ENCODE results near the gene RBMS3. TPM values are rescaled to one million over a fixed set of nuclear protein-coding genes. Genes with fewer than 3 reads are reported as not detected.
A peak's percentile ranks its signal among the peaks of the same experiment; 100 is the strongest.

The RBMS3 gene
- total RNA-seq, 1 donor from 2014 or later: 70.0 TPM

- no peak for DNase-seq (ENCODE audit: extremely low spot score in 2 of 2)
- TF ChIP-seq POLR2A (IDR thresholded peaks at IDR 0.05) (no peak), POLR2AphosphoS5 (IDR thresholded peaks at IDR 0.05; ENCODE audit: insufficient read depth in 1 of 2, low read depth in 1 of 2) (peak in 1 of 2 donors; percentile 72)
- TF ChIP-seq, protein P1, sequence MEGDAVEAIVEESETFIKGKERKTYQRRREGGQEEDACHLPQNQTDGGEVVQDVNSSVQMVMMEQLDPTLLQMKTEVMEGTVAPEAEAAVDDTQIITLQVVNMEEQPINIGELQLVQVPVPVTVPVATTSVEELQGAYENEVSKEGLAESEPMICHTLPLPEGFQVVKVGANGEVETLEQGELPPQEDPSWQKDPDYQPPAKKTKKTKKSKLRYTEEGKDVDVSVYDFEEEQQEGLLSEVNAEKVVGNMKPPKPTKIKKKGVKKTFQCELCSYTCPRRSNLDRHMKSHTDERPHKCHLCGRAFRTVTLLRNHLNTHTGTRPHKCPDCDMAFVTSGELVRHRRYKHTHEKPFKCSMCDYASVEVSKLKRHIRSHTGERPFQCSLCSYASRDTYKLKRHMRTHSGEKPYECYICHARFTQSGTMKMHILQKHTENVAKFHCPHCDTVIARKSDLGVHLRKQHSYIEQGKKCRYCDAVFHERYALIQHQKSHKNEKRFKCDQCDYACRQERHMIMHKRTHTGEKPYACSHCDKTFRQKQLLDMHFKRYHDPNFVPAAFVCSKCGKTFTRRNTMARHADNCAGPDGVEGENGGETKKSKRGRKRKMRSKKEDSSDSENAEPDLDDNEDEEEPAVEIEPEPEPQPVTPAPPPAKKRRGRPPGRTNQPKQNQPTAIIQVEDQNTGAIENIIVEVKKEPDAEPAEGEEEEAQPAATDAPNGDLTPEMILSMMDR (IDR thresholded peaks at IDR 0.05): no peak
- no peaks in the 10 kb centered on the region for H3K9me3 ChIP-seq
- H3K4me3 ChIP-seq: no peak overlapping the region
- H3K36me3 ChIP-seq: no peaks in the 10 kb centered on the region
- H3K4me1 ChIP-seq: peaks cover 28% of the 10 kb centered on the region
- no peaks in the 10 kb centered on the region for H3K27me3 ChIP-seq
- peak overlapping the region; percentile 57 for H3K27ac ChIP-seq
- intact Hi-C loops (cut with DNase I): loop anchor here (10.0 kb wide), 2 partner anchors 181 to 411 kb away; partner anchors contain the start of gene RBMS3
Observed at GRCh38 chr3:29695643-29696198, 414.9 kb downstream of the RBMS3 start.

- Histone ChIP-seq H3K27me3 (no peaks in the 10 kb centered on the region), H3K4me1 (peaks cover 28% of the 10 kb centered on the region), H3K36me3 (no peaks in the 10 kb centered on the region), H3K27ac (peak overlapping the region; percentile 55), H3K4me3 (no peak overlapping the region), H3K9me3 (no peaks in the 10 kb centered on the region)
- intact Hi-C loops (cut with DNase I): loop anchor here (10.0 kb wide), 2 partner anchors 182 to 412 kb away; partner anchors contain the start of gene RBMS3
- no peak for DNase-seq (ENCODE audit: extremely low spot score in 2 of 2)
- TF ChIP-seq POLR2A (IDR thresholded peaks at IDR 0.05) (no peak), POLR2AphosphoS5 (IDR thresholded peaks at IDR 0.05; ENCODE audit: insufficient read depth in 1 of 2, low read depth in 1 of 2) (no peak)
- TF ChIP-seq, protein P1 (IDR thresholded peaks at IDR 0.05): no peak
Observed at GRCh38 chr3:29696311-29696710, 415.4 kb downstream of the RBMS3 start.

- DNase-seq (ENCODE audit: extremely low spot score in 2 of 2): no peak
- H3K36me3 ChIP-seq: no peaks in the 10 kb centered on the region
- H3K27me3 ChIP-seq: no peaks in the 10 kb centered on the region
- no peak overlapping the region for H3K4me3 ChIP-seq
- no peak overlapping the region for H3K27ac ChIP-seq
- H3K4me1 ChIP-seq: peaks cover 28% of the 10 kb centered on the region
- intact Hi-C loops (cut with DNase I): loop anchor here (10.0 kb wide), 2 partner anchors 183 to 413 kb away; partner anchors contain the start of gene RBMS3
- TF ChIP-seq POLR2A (IDR thresholded peaks at IDR 0.05) (no peak), POLR2AphosphoS5 (IDR thresholded peaks at IDR 0.05; ENCODE audit: insufficient read depth in 1 of 2, low read depth in 1 of 2) (no peak)
- TF ChIP-seq, protein P1 (IDR thresholded peaks at IDR 0.05): no peak
- no peaks in the 10 kb centered on the region for H3K9me3 ChIP-seq
Observed at GRCh38 chr3:29697989-29698388, 417.1 kb downstream of the RBMS3 start.

DNA sequence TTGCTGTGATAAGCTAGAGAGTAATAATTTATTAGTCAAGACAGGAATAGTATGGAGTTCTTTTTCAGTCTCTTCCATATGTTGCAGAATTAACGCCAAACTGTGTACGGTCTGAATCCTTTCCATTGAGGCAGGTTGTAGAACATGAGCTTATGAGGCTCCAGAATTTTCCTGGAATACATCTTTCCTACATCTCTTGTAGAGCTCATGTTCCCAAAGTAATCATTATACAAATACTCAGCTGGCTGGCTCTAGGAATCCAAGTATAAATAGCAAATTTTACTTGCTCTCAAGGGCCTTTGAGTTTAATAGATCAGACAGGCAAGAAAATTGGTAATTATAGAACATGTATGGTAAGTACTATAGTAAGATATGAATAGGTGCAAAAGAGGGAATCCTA lies 419.4 kb downstream of the RBMS3 start:
- intact Hi-C loops (cut with DNase I): loop anchor here (10.0 kb wide), 1 partner anchor 55 kb away; no protein-coding TSS in a partner anchor
- no peaks in the 10 kb centered on the region for H3K9me3 ChIP-seq
- TF ChIP-seq POLR2A (IDR thresholded peaks at IDR 0.05): no peak
- TF ChIP-seq, protein P1 (IDR thresholded peaks at IDR 0.05): no peak
- TF ChIP-seq POLR2AphosphoS5 (IDR thresholded peaks at IDR 0.05; ENCODE audit: insufficient read depth in 1 of 2, low read depth in 1 of 2): no peak
- H3K27ac ChIP-seq: no peak overlapping the region
- no peak overlapping the region for H3K4me3 ChIP-seq
- DNase-seq (ENCODE audit: extremely low spot score in 2 of 2): no peak
- no peaks in the 10 kb centered on the region for H3K36me3 ChIP-seq
- no peaks in the 10 kb centered on the region for H3K27me3 ChIP-seq
- peaks cover 13% of the 10 kb centered on the region for H3K4me1 ChIP-seq

DNA sequence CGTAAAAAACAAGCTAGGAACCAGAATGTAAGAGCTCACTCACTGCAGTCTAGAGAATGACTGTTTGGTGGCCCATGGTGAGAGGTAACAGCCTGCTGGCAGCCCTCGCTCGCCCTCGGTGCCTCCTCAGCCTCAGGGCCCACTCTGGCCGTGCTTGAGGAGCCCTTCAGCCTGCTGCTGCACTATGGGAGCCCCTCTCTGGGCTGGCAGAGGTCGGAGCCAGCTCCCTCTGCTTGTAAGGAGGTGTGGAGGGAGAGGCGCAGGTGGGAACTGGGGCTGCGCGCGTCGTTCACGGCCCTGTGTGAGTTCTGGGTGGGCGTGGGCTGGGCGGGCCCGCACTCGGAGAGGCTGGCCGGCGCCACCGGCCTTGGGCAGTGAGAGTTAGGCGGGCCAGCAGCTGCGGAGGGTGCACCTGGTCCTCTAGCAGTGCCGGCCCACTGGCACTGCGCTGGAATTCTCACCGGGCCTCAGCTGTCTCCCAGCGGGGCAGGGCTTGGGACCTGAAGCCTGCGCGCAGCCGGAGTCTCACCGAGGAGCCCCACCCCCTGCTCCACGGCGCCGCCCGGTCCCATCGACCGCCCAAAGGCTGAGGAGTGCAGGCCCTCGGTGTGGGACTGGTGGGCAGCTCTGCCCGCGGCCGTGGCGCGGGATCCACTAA lies 420.6 kb downstream of the RBMS3 start:
- intact Hi-C loops (cut with DNase I): loop anchor here (10.0 kb wide), 1 partner anchor 53 kb away; no protein-coding TSS in a partner anchor
- DNase-seq (ENCODE audit: extremely low spot score in 2 of 2): no peak
- no peaks in the 10 kb centered on the region for H3K27me3 ChIP-seq
- H3K9me3 ChIP-seq: no peaks in the 10 kb centered on the region
- peaks cover 5% of the 10 kb centered on the region for H3K4me1 ChIP-seq
- TF ChIP-seq POLR2A (IDR thresholded peaks at IDR 0.05): no peak
- no peak for TF ChIP-seq POLR2AphosphoS5 (IDR thresholded peaks at IDR 0.05; ENCODE audit: insufficient read depth in 1 of 2, low read depth in 1 of 2)
- H3K27ac ChIP-seq: no peak overlapping the region
- no peaks in the 10 kb centered on the region for H3K36me3 ChIP-seq
- H3K4me3 ChIP-seq: no peak overlapping the region

Data from vagina (tissue), 2 donors.